Colonic mucosa (tissue), 4 donors: ENCODE data around the gene SDK2. TPM values are rescaled to one million over a fixed set of nuclear protein-coding genes. Genes with fewer than 3 reads are reported as not detected.

Source experiments
- DNase-seq: peaks from one replicate; pipeline ENCODE4 v3.0.0-alpha.2; 2020
- H3K27ac ChIP-seq: fragments of 200-600 bp; one replicate; pipeline ENCODE4 v1.8.0; 2021
- H3K27me3 ChIP-seq: fragments of 200-600 bp; one replicate; pipeline ENCODE4 v1.8.0; 2021
- H3K36me3 ChIP-seq: fragments of 200-600 bp; one replicate; pipeline ENCODE4 v1.8.0; 2021
- H3K4me1 ChIP-seq: fragments of 200-600 bp; one replicate; pipeline ENCODE4 v1.8.0; 2021; ENCODE audit warnings: mild to moderate bottlenecking
- H3K4me3 ChIP-seq: fragments of 200-600 bp; one replicate; pipeline ENCODE4 v1.8.0; 2021
- H3K9ac ChIP-seq, 2 donors: one replicate each; pipeline ENCODE4 v1.7.0; 2013; ENCODE audit warnings: control low read depth in 2 of 2, low read depth in 2 of 2, low read length in 2 of 2
- H3K9me3 ChIP-seq: fragments of 200-600 bp; one replicate; pipeline ENCODE4 v1.8.0; 2021
- CTCF ChIP-seq: fragments of 200-600 bp; IDR thresholded peaks from one replicate; pipeline ENCODE4 v1.8.0; 2022; ENCODE audit warnings: antibody characterized with exemption, mild to moderate bottlenecking
- intact Hi-C: fragments of 100-400 bp; cut with DNase I; formaldehyde crosslinking; loops from one replicate; pipeline ENCODE4 v1.14.1; 2022
- total RNA-seq, 2 donors: library from RNA; stranded (reverse); fragmentation: NEBNext Ultra II Directional in 1 of 2; extraction: Animal tissue kit (Norgen Biotek cat#: 25700) in 1 of 2; gene quantifications; one replicate each; pipeline ENCODE4 v1.2.1, GENCODE V29; 2021
- donor health status: healthy.
- donor health status: DM: no; HTN: no; CAD: no.
- donor health status: DM: no; HTN: no; CAD: no.

SDK2 gene
- total RNA-seq, 2 donors from 2014 or later = 0.94 to 1.2 TPM

- peak overlapping the region; percentile 82 for H3K27ac ChIP-seq
- peak; percentile 73 for DNase-seq
Observed at GRCh38 chr17:73291260-73291801, 352.9 kb downstream of the SDK2 start.

GRCh38 chr17:73290399-73291259, 353.6 kb downstream of the SDK2 start:
- peaks cover 34% of the 10 kb centered on the region for H3K4me1 ChIP-seq
- no peak for DNase-seq
- H3K9ac ChIP-seq = peak overlapping the region in 1 of 2 donors; percentile 46
- H3K27ac ChIP-seq = peak overlapping the region; percentile 82
- no peaks in the 10 kb centered on the region for H3K27me3 ChIP-seq
- H3K36me3 ChIP-seq = no peaks in the 10 kb centered on the region
- no peaks in the 10 kb centered on the region for H3K9me3 ChIP-seq
- intact Hi-C loops = no loop called here
- no peak for TF ChIP-seq CTCF
- H3K4me3 ChIP-seq = no peak overlapping the region

More at GRCh38 chr17:73291260-73291801, 352.9 kb downstream of the SDK2 start:
- no peak for TF ChIP-seq CTCF
- Histone ChIP-seq H3K4me3 (no peak overlapping the region), H3K27me3 (no peaks in the 10 kb centered on the region), H3K9me3 (no peaks in the 10 kb centered on the region), H3K4me1 (peaks cover 34% of the 10 kb centered on the region), H3K9ac (peak overlapping the region in 1 of 2 donors; percentile 46), H3K36me3 (no peaks in the 10 kb centered on the region)
- intact Hi-C loops = no loop called here

GRCh38 chr17:73289549-73290254, 354.5 kb downstream of the SDK2 start:
- intact Hi-C loops = no loop called here
- no peaks in the 10 kb centered on the region for H3K9me3 ChIP-seq
- H3K4me1 ChIP-seq = peaks cover 34% of the 10 kb centered on the region
- no peaks in the 10 kb centered on the region for H3K27me3 ChIP-seq
- peak overlapping the region in 1 of 2 donors; percentile 66 for H3K9ac ChIP-seq
- H3K36me3 ChIP-seq = peaks cover 9% of the 10 kb centered on the region
- TF ChIP-seq CTCF = no peak
- H3K4me3 ChIP-seq = no peak overlapping the region
- H3K27ac ChIP-seq = peak overlapping the region; percentile 82
- DNase-seq = no peak

- no peak for TF ChIP-seq CTCF
- Histone ChIP-seq H3K4me3 (no peak overlapping the region), H3K36me3 (peaks cover 11% of the 10 kb centered on the region), H3K4me1 (peaks cover 34% of the 10 kb centered on the region), H3K27ac (peak overlapping the region; percentile 82), H3K27me3 (no peaks in the 10 kb centered on the region), H3K9ac (peak overlapping the region in 1 of 2 donors; percentile 66), H3K9me3 (no peaks in the 10 kb centered on the region)
- peak; percentile 86 for DNase-seq
- intact Hi-C loops = no loop called here
Observed at GRCh38 chr17:73288534-73289302, 355.5 kb downstream of the SDK2 start.

- H3K27me3 ChIP-seq = no peaks in the 10 kb centered on the region
- no peak for DNase-seq
- TF ChIP-seq CTCF = no peak
- H3K9ac ChIP-seq = no peak overlapping the region
- H3K9me3 ChIP-seq = no peaks in the 10 kb centered on the region
- H3K27ac ChIP-seq = no peak overlapping the region
- no peak overlapping the region for H3K4me3 ChIP-seq
- H3K4me1 ChIP-seq = peaks cover 26% of the 10 kb centered on the region
- intact Hi-C loops = no loop called here
- peaks cover 11% of the 10 kb centered on the region for H3K36me3 ChIP-seq
Observed at GRCh38 chr17:73286863-73287296, 357.4 kb downstream of the SDK2 start.
